TTC549 (cell line): ENCODE measurements around the gene THEMIS2.

Source experiments
- FAIRE-seq: peaks from 2 replicates; lab custom pipeline; 2012; peaks lifted over from hg19 to GRCh38; lab: Jason Lieb, UNC

The THEMIS2 gene

GRCh38 chr1:27886744-27887143, 14.4 kb downstream of the THEMIS2 start:
- no peak for FAIRE-seq

- no peak for FAIRE-seq
These were observed 15.1 kb downstream of the THEMIS2 start for GRCh38 chr1:27887215-27888021.

- FAIRE-seq = no peak
These were observed 17.2 kb downstream of the THEMIS2 start for GRCh38 chr1:27889506-27889905.

- FAIRE-seq = no peak
These were observed 19.0 kb downstream of the THEMIS2 start for GRCh38 chr1:27891196-27891889.

GRCh38 chr1:27894521-27894920, 22.2 kb downstream of the THEMIS2 start:
- FAIRE-seq = no peak

GRCh38 chr1:27906759-27907158, 34.4 kb downstream of the THEMIS2 start:
- FAIRE-seq = no peak

- no peak for FAIRE-seq
These were observed 40.1 kb downstream of the THEMIS2 start for GRCh38 chr1:27912429-27912828.

GRCh38 chr1:27915082-27915575, 42.8 kb downstream of the THEMIS2 start:
- FAIRE-seq = no peak

GRCh38 chr1:27922272-27922671, 49.9 kb downstream of the THEMIS2 start:
- FAIRE-seq = no peak

- no peak for FAIRE-seq
These were observed 56.0 kb downstream of the THEMIS2 start for GRCh38 chr1:27928216-27928954.

GRCh38 chr1:27931184-27931583, 58.8 kb downstream of the THEMIS2 start:
- FAIRE-seq = no peak

- no peak for FAIRE-seq
These were observed 59.4 kb downstream of the THEMIS2 start for GRCh38 chr1:27931759-27932158.

GRCh38 chr1:27934818-27935549, 62.6 kb downstream of the THEMIS2 start, which contains the start of gene SMPDL3B:
TSS of gene SMPDL3B (plus strand) at chr1:27935000. CDS start at chr1:27935184, 184 bp downstream.
- no peak for FAIRE-seq

- FAIRE-seq = no peak
These were observed 63.4 kb downstream of the THEMIS2 start for GRCh38 chr1:27935721-27936120.
